Measurements from ENCODE around the gene PIGT. TPM values are rescaled to one million over a fixed set of nuclear protein-coding genes. Genes with fewer than 3 reads are reported as not detected.

The PIGT gene
- total and polyA plus RNA-seq, 2 of the 13 experiments (the other 11 are each of a cell fraction or from before 2014, with no cell fraction given): 65.9 to 74.1 TPM

DNA sequence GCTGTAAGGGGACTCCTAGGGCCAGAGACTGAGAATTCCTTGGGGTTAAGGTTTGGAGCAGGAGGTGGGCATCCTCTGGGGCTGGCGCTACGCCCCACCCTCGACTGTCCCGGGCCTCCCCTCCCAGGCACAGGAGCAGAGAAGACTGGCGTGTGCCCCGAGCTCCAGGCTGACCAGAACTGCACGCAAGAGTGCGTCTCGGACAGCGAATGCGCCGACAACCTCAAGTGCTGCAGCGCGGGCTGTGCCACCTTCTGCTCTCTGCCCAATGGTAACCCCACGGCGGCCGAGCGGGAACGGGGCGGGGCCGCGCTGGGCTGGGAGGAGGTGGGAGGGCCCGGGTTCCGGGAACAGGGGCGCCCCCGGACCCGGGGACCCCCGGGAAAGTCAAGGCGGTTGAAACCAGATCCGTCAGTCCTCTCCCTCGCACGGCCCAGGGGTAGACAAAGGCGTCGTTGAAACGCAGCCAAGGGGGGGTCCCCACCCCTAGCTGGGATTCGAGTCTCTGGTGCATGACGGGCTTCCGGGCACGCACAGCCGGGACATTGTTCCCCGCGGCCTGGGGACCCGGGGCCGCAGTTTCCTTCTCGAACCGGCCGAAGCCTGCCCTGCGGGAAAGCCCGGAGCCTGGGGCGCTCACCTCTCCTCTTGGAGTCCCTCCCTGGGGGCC, 54.5 kb downstream of the PIGT start (continued):
- TF ChIP-seq ZNF34 (CRISPR knock-in tag; IDR thresholded peaks at IDR 0.05; ENCODE audit: borderline replicate concordance) (no peak), SNAI1 (CRISPR knock-in tag; IDR thresholded peaks at IDR 0.05; ENCODE audit: borderline replicate concordance) (no peak), ZNF234 (CRISPR knock-in tag; conservative IDR thresholded peaks at IDR 0.05) (no peak), ZNF543 (CRISPR knock-in tag; IDR thresholded peaks at IDR 0.05) (no peak), ZNF772 (CRISPR knock-in tag; IDR thresholded peaks at IDR 0.05) (0 out of 2 replicates have a peak, but pooled peaks have one; percentile 45), RFX1 (IDR thresholded peaks at IDR 0.05) (no peak), ZNF337 (CRISPR knock-in tag; IDR thresholded peaks at IDR 0.05; ENCODE audit: borderline replicate concordance, low read depth) (no peak), NR2C2 (CRISPR knock-in tag; IDR thresholded peaks at IDR 0.05; ENCODE audit: borderline replicate concordance) (no peak), ATF1 (CRISPR knock-in tag; IDR thresholded peaks at IDR 0.05) (no peak), KDM1A (CRISPR knock-in tag; IDR thresholded peaks at IDR 0.05) (no peak), ESRRA (CRISPR knock-in tag; IDR thresholded peaks at IDR 0.05; ENCODE audit: low read depth) (no peak), ZNF780A (CRISPR knock-in tag; IDR thresholded peaks at IDR 0.05) (no peak), POLR2AphosphoS5 (IDR thresholded peaks at IDR 0.05; ENCODE audit: low read depth, low read length) (no peak), SMARCE1 (IDR thresholded peaks at IDR 0.05; ENCODE audit: borderline replicate concordance) (no peak), NFKBIZ (CRISPR knock-in tag; IDR thresholded peaks at IDR 0.05) (no peak)
- TF ChIP-seq, protein P1, sequence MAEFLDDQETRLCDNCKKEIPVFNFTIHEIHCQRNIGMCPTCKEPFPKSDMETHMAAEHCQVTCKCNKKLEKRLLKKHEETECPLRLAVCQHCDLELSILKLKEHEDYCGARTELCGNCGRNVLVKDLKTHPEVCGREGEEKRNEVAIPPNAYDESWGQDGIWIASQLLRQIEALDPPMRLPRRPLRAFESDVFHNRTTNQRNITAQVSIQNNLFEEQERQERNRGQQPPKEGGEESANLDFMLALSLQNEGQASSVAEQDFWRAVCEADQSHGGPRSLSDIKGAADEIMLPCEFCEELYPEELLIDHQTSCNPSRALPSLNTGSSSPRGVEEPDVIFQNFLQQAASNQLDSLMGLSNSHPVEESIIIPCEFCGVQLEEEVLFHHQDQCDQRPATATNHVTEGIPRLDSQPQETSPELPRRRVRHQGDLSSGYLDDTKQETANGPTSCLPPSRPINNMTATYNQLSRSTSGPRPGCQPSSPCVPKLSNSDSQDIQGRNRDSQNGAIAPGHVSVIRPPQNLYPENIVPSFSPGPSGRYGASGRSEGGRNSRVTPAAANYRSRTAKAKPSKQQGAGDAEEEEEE (CRISPR knock-in tag; IDR thresholded peaks at IDR 0.05; ENCODE audit: borderline replicate concordance): no peak
- TF ChIP-seq, protein P2, sequence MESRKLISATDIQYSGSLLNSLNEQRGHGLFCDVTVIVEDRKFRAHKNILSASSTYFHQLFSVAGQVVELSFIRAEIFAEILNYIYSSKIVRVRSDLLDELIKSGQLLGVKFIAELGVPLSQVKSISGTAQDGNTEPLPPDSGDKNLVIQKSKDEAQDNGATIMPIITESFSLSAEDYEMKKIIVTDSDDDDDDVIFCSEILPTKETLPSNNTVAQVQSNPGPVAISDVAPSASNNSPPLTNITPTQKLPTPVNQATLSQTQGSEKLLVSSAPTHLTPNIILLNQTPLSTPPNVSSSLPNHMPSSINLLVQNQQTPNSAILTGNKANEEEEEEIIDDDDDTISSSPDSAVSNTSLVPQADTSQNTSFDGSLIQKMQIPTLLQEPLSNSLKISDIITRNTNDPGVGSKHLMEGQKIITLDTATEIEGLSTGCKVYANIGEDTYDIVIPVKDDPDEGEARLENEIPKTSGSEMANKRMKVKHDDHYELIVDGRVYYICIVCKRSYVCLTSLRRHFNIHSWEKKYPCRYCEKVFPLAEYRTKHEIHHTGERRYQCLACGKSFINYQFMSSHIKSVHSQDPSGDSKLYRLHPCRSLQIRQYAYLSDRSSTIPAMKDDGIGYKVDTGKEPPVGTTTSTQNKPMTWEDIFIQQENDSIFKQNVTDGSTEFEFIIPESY (CRISPR knock-in tag; IDR thresholded peaks at IDR 0.05): no peak
- TF ChIP-seq, protein P3, sequence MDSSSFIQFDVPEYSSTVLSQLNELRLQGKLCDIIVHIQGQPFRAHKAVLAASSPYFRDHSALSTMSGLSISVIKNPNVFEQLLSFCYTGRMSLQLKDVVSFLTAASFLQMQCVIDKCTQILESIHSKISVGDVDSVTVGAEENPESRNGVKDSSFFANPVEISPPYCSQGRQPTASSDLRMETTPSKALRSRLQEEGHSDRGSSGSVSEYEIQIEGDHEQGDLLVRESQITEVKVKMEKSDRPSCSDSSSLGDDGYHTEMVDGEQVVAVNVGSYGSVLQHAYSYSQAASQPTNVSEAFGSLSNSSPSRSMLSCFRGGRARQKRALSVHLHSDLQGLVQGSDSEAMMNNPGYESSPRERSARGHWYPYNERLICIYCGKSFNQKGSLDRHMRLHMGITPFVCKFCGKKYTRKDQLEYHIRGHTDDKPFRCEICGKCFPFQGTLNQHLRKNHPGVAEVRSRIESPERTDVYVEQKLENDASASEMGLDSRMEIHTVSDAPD (CRISPR knock-in tag; IDR thresholded peaks at IDR 0.05): no peak
- TF ChIP-seq, protein P4, sequence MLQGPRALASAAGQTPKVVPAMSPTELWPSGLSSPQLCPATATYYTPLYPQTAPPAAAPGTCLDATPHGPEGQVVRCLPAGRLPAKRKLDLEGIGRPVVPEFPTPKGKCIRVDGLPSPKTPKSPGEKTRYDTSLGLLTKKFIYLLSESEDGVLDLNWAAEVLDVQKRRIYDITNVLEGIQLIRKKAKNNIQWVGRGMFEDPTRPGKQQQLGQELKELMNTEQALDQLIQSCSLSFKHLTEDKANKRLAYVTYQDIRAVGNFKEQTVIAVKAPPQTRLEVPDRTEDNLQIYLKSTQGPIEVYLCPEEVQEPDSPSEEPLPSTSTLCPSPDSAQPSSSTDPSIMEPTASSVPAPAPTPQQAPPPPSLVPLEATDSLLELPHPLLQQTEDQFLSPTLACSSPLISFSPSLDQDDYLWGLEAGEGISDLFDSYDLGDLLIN (CRISPR knock-in tag; IDR thresholded peaks at IDR 0.05; ENCODE audit: borderline replicate concordance): no peak
- TF ChIP-seq, protein P5, sequence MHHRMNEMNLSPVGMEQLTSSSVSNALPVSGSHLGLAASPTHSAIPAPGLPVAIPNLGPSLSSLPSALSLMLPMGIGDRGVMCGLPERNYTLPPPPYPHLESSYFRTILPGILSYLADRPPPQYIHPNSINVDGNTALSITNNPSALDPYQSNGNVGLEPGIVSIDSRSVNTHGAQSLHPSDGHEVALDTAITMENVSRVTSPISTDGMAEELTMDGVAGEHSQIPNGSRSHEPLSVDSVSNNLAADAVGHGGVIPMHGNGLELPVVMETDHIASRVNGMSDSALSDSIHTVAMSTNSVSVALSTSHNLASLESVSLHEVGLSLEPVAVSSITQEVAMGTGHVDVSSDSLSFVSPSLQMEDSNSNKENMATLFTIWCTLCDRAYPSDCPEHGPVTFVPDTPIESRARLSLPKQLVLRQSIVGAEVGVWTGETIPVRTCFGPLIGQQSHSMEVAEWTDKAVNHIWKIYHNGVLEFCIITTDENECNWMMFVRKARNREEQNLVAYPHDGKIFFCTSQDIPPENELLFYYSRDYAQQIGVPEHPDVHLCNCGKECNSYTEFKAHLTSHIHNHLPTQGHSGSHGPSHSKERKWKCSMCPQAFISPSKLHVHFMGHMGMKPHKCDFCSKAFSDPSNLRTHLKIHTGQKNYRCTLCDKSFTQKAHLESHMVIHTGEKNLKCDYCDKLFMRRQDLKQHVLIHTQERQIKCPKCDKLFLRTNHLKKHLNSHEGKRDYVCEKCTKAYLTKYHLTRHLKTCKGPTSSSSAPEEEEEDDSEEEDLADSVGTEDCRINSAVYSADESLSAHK (CRISPR knock-in tag; IDR thresholded peaks at IDR 0.05; ENCODE audit: borderline replicate concordance): no peak

All from HepG2 (cell line).